Measurements from ENCODE around the gene CROCC. TPM values are rescaled to one million over a fixed set of nuclear protein-coding genes. Genes with fewer than 3 reads are reported as not detected.

CROCC gene
- total RNA-seq, 6 experiments from 2014 or later, result 6.5 to 12.7 (median 9.4) TPM

DNA sequence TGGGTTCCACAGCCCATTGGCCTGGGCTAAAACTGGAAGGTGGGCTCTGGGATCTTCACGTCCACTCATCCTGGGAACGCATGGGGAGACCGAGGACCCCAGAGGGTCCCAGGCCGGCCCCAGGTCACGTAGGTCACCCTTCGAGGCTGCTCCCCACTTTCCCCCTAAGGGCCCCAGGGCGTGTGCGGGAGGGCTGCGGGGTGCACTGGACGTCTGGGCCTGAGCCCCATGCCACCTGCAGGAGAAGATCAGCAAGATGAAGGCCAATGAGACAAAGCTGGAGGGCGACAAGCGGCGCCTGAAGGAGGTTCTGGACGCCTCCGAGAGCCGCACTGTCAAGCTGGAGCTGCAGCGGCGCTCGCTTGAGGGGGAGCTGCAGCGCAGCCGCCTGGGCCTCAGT lies 46.2 kb downstream of the CROCC start:
- H3K4me1 ChIP-seq, result no peaks in the 10 kb centered on the region
- no peak overlapping the region for H3K27ac ChIP-seq
- intact Hi-C loops (cut with DNase I), result loop anchor here (10.0 kb wide), 2 partner anchors 47 to 67 kb away; partner anchors contain the start of gene ATP13A2 (in 1 of the 2)
- H3K27me3 ChIP-seq, result no peaks in the 10 kb centered on the region
- ATAC-seq (no peak), DNase-seq (no peak)
- no peak overlapping the region for H3K4me3 ChIP-seq
- no peaks in the 10 kb centered on the region for H3K9me3 ChIP-seq
- WGBS (ENCODE audit: insufficient coverage, low coverage, low lambda C conversion rate, missing lambda C conversion rate), result no CpG with 5 or more reads among the region's 21 CpGs
- TF ChIP-seq POLR2A (IDR thresholded peaks at IDR 0.05), result no peak
- TF ChIP-seq, protein P1, sequence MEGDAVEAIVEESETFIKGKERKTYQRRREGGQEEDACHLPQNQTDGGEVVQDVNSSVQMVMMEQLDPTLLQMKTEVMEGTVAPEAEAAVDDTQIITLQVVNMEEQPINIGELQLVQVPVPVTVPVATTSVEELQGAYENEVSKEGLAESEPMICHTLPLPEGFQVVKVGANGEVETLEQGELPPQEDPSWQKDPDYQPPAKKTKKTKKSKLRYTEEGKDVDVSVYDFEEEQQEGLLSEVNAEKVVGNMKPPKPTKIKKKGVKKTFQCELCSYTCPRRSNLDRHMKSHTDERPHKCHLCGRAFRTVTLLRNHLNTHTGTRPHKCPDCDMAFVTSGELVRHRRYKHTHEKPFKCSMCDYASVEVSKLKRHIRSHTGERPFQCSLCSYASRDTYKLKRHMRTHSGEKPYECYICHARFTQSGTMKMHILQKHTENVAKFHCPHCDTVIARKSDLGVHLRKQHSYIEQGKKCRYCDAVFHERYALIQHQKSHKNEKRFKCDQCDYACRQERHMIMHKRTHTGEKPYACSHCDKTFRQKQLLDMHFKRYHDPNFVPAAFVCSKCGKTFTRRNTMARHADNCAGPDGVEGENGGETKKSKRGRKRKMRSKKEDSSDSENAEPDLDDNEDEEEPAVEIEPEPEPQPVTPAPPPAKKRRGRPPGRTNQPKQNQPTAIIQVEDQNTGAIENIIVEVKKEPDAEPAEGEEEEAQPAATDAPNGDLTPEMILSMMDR (IDR thresholded peaks at IDR 0.05), result no peak
- H3K36me3 ChIP-seq, result no peaks in the 10 kb centered on the region

DNA sequence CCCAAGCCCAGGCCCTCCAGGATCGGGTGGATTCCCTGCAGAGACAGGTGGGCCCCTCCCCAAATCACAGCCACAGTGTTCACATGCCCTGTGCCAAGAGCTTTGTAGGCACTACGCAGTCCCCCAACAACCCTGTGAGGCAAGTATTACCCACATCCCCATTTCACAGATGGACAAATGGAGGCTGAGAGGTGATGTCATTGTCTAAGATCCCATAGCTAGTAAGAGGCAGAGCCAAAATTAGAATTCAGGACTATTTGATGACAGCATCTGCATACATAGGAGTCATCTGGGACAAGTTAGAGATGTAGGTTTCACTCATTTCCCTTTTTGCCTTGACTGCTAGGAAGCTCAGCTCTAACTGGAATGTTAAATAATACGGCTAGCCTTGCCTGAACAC lies 46.6 kb downstream of the CROCC start:
- ATAC-seq (no peak), DNase-seq (no peak)
- intact Hi-C loops (cut with DNase I), result loop anchor here (10.0 kb wide), 2 partner anchors 46 to 66 kb away; partner anchors contain the start of gene ATP13A2 (in 1 of the 2)
- Histone ChIP-seq H3K36me3 (no peaks in the 10 kb centered on the region), H3K4me3 (no peak overlapping the region), H3K27me3 (no peaks in the 10 kb centered on the region), H3K27ac (no peak overlapping the region), H3K4me1 (no peaks in the 10 kb centered on the region), H3K9me3 (no peaks in the 10 kb centered on the region)
- TF ChIP-seq POLR2A (IDR thresholded peaks at IDR 0.05), result no peak
- TF ChIP-seq, protein P1 (IDR thresholded peaks at IDR 0.05), result no peak
- WGBS (ENCODE audit: insufficient coverage, low coverage, low lambda C conversion rate, missing lambda C conversion rate), result 88% methylated on average over 2 of the region's 3 CpGs

DNA sequence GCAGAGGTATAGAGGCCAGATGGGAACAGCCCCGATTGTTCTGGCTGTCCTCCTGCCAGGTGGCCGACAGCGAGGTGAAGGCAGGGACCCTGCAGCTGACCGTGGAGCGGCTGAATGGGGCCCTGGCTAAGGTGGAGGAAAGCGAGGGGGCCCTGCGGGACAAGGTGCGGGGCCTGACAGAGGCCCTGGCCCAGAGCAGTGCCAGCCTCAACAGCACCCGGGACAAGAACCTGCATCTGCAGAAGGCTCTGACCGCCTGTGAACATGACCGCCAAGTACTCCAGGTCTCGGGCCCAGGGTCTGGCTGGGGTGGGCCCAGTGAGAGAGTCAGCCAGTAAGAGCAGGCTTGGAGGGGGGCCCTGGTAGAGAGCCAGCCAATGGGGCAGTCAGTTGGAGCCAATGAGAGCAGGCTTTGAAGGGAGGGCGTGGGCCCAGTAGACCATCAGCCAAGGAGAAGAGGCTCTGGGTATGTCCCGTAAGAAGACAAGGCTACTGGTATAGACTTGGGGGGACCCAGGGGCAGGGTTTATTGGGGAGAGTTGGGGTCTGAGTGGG lies 47.4 kb downstream of the CROCC start:
- no peak overlapping the region for H3K4me3 ChIP-seq
- H3K27me3 ChIP-seq, result no peaks in the 10 kb centered on the region
- H3K27ac ChIP-seq, result no peak overlapping the region
- WGBS (ENCODE audit: insufficient coverage, low coverage, low lambda C conversion rate, missing lambda C conversion rate), result 97% methylated on average over 5 of the region's 14 CpGs
- no peaks in the 10 kb centered on the region for H3K36me3 ChIP-seq
- DNase-seq (no peak), ATAC-seq (no peak)
- no peak for TF ChIP-seq POLR2A (IDR thresholded peaks at IDR 0.05)
- TF ChIP-seq, protein P1 (IDR thresholded peaks at IDR 0.05), result no peak
- no peaks in the 10 kb centered on the region for H3K9me3 ChIP-seq
- H3K4me1 ChIP-seq, result no peaks in the 10 kb centered on the region
- intact Hi-C loops (cut with DNase I), result loop anchor here (10.0 kb wide), 2 partner anchors 46 to 66 kb away; partner anchors contain the start of gene ATP13A2 (in 1 of the 2)

DNA sequence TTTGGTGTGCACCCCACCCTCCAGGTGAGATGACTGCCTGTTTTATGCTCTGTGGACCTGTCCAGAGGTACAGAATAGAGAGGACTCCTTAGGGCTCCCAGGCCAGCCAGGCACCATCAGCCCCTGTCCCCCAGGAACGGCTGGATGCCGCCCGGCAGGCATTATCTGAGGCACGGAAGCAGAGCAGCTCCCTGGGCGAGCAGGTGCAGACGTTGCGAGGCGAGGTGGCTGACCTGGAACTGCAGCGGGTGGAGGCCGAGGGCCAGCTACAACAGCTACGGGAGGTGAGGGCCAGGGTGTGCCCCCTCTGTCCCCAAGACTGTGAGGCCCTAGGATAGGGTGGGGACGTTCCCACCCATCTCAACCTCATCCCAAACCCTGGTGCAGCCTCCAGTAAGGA lies 47.9 kb downstream of the CROCC start:
- WGBS (ENCODE audit: insufficient coverage, low coverage, low lambda C conversion rate, missing lambda C conversion rate), result no CpG with 5 or more reads among the region's 12 CpGs
- TF ChIP-seq, protein P1 (IDR thresholded peaks at IDR 0.05), result no peak
- TF ChIP-seq POLR2A (IDR thresholded peaks at IDR 0.05), result no peak
- no peak overlapping the region for H3K4me3 ChIP-seq
- no peaks in the 10 kb centered on the region for H3K36me3 ChIP-seq
- intact Hi-C loops (cut with DNase I), result loop anchor here (10.0 kb wide), 2 partner anchors 45 to 65 kb away; partner anchors contain the start of gene ATP13A2 (in 1 of the 2)
- H3K9me3 ChIP-seq, result no peaks in the 10 kb centered on the region
- H3K27ac ChIP-seq, result no peak overlapping the region
- ATAC-seq, result no peak
- no peak for DNase-seq
- no peaks in the 10 kb centered on the region for H3K27me3 ChIP-seq
- no peaks in the 10 kb centered on the region for H3K4me1 ChIP-seq
